ENCODE data around the gene PHACTR1.

The PHACTR1 gene

DNA sequence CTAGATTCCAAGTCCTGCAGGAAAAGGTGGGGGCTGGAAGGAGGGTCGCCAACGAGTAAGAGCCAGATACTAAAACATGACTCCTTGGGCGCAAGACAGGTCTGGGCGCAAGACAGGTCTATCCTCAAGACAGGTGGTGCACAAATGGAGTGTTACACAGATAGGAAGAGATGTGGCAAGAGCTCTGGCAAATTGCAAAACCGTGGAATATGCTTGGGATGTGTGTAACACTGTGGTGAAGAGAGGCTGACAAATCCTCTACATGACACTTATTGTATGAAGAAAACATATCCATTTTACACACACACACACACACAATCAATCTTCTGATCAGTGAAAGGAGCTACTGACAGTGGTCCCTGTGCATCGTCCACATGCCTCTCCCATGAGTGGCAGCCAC is 534.1 kb downstream of the PHACTR1 start:
- no peak for DNase-seq

GRCh38 chr6:13251242-13251641 is 534.7 kb downstream of the PHACTR1 start:
- no peak for DNase-seq

DNA sequence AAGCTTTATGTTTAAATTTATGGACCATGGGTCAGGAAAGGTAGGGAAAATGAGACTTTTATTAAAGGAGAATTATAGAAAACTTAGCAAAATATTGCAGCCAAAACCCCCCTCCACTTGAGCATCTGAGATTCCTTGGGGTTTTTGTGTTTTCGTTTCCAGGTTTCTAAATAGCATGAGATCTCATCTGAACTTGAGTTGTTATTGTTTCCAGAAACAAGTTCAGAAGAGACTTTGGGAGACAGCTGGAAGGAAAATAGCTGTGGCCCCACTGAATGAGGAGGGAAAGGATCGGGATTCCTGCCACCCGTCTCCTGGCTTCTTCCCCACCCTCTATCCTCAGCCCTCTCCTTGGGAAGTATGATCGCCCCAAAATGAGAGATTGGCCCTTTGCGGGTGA is 536.2 kb downstream of the PHACTR1 start:
- no peak for DNase-seq

DNA sequence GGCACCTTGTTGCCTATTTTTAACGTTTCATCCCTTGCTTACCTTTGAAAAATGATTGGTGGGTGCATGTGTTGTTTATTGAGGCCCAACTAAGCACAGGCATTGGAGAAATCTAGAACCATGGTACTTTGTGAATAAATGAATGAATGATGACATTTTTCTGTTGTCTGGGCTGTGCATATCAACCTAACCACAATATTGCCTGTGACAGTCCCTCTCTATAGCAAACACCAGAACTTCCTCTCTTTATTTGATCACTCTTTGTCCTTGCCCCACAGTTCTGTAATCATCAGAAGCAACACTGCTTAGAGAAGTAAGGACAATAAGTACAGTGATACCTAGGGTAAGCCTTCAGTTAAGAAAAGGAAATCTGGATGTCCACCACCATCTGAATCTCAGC is 536.7 kb downstream of the PHACTR1 start:
- no peak for DNase-seq

DNA sequence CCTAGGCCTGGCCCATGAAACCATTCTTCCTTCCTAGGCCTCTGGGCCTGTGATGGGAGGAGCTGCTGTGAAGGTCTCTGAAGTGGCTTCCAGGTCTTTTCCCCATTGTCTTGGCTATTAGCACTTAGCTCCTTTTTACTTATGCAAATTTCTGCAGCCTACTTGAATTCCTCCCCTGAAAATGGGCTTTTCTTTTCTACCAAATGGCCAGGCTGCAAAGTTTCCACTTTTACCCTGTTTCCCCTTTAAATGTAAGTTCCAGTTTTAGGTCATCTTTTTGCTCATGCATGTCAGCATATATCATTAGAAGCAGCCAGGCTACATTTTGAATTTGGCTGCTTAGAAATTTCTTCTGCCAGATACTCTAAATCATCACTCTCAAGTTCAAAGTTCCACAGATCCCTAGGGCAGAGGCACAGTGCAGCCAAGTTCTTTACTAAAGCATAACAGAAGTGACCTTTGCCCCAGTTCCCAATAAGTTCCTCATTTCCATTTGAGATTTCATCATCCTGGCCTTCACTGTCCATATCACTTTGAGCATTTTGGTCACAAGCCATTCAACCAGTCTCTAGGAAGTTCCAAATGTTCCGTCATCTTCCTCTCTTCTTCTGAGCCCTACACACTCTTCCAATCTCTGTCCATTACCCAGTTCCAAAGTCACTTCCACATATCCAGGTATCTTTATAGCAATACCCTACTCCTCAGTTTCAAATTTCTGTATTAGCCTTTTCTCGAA is 539.9 kb downstream of the PHACTR1 start:
- no peak for DNase-seq

GRCh38 chr6:13259393-13259792 is 542.8 kb downstream of the PHACTR1 start:
- DNase-seq = no peak

DNA sequence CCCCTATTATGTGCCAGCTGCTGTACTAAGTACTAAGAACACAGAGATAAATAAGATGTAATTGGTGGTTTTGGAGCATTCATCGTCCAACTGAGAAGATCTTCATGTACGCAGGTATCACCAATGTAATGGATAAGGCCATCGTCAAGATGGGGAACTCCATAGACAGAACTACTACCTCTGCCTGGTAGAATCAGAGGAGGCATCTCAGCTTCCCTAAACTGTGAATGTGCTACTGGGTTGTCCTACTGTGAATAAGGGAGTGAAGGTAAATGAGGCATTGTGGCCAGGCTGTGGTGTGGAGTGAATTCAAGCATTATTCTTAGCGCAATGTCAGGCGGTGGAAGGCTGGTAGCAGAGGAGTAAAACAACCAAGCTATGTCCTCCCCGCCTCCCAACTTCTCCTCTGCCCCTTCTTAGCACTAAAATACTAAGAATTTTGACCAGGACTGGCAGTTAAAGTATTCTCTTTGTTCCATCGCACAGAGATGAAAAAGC is 543.6 kb downstream of the PHACTR1 start:
- DNase-seq = no peak

DNA sequence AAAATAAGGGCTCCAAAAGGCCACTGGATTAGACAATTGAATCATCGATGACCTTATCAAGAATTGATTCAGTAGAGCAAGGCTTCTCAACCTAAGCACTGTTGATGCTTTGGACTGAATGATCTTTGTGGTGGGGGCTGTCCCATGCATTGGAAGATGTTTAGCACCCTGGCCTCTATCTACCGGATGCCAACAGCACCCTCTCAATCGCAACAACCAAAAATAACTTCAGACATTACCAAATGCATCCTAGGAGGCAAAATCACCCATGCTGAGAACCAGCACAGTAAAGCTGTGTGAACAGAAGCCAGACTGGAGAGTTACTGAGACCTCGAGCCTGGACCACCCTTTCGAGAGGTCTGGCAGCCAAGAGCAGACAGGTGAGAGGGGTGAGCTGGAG is 544.3 kb downstream of the PHACTR1 start:
- no peak for DNase-seq

- no peak for DNase-seq
These were observed 545.0 kb downstream of the PHACTR1 start for GRCh38 chr6:13261464-13261994.

- no peak for DNase-seq
These were observed 546.0 kb downstream of the PHACTR1 start for GRCh38 chr6:13262302-13263230.

GRCh38 chr6:13263669-13264068 is 547.1 kb downstream of the PHACTR1 start:
- DNase-seq = no peak

DNA sequence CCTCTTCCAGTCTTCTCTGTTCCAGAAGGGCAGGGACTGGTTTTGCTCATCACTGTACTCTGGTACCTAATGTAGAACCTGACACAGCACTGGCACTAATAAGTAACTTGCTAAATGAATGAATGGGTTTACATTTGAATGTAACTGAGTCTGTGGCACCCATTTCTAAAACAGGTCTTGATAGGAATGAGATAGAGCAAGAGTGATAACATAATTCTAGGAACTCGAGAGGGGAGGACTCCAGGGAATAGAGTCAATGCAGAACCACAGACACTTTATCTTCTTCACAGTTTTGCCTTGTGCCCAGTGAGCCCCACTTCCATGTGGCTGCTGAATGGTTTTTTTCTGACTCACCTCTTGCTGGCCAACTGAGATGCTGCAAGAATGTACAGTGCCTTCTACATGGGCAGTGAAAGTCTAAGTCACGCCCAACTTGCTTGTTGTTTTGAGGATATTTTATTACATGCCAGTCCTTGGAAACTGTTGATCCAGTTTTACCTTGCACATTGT is 550.6 kb downstream of the PHACTR1 start:
- no peak for DNase-seq

DNA sequence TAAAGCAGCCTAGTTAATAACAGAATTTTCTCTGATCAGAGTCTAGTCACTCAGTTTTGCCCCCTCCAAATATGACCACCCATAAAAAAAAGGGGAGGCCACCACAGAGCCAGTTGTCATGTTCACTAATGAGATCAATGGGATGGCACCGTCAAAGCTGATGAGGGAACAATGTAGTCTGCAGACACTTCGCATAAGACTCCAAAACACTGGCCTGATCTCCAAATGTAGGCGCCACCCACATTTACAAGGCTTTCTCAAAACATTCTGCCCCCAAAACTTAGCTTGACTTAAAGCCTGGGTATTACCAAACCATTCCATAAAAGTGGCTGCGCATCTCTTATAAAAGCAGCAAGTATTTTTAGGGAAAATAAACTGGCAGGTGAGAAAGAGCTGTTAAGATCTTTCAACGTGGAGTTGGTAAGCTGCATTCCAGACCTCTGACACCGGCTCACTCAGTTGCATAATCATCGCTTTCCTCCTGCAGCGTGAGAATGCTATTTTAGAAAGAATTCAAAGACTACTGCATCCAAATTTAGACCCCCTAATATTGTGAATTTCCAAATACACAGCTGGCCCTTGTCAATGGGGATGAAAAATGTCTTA is 552.4 kb downstream of the PHACTR1 start:
- DNase-seq = no peak

GRCh38 chr6:13272131-13273046 is 555.8 kb downstream of the PHACTR1 start:
- peak; percentile 22 for DNase-seq

DNA sequence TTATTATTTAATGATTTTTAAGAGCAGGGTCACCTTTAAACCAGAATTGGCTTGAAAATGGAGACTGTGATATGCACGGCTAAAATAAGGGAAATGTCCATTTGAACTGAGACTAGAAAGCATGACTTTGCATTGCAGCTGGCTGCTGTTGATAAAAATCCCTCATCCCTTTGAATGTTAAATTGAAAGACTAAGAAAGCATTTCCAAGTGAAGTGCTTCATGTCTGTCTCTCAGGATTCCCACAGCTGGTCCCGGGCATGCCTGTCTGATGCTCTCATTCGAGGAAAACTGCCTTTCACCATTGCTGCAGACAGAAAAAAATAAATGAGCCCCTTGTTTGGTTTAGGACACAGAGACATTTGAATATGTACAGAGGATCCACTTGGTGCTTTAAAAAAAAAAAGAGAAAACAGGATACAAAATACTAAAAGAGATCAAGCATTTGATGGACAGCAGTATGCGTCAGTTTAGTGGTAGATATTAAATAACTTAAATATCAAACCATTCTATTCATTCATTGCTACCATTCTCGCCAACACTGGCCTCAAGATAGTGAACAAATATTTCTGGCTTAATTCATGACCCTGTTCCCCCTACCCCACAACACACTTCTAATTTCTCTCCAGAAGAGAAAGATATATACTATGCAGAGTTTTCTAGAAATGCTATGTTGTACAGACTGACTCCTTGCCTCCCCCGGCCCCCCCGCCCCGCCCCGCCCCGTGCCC is 556.8 kb downstream of the PHACTR1 start:
- no peak for DNase-seq

DNA sequence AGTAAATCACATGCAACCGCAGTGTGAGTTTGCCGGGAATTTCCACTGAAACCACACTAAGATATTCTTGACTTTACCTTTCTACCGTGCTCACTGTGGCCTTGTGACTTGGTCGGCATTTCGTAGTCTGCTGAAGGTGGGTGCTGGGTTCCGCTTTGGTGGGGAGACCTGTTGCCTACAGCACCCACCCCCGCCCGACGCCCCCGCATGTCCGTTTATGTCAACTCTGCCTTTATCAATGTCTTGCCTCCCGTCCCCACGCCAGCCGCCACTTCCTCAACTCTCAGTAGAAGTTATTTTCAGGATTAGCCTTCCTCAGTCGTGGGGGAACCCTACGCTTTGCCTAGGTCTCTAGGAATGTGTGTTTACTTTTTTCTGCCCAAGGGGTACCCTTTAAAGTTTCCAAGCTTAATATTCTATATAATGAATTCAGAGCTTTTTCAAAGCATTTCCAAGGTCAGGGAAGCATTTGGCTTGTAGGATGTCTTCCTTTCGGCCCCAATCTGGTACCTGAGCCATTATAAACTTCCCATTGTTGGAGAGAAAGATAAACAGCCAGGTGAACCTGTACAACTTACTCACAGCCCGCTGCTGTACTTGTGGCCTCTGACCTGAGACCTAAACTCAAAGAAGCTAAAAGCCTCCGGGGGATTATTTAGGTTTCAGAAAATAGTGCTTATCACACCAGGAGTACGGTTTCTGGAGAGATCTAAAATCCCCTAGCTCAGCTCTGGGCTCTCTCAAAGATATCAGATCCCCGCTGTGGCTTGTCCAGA is 557.6 kb downstream of the PHACTR1 start:
- peak; percentile 66 for DNase-seq

DNA sequence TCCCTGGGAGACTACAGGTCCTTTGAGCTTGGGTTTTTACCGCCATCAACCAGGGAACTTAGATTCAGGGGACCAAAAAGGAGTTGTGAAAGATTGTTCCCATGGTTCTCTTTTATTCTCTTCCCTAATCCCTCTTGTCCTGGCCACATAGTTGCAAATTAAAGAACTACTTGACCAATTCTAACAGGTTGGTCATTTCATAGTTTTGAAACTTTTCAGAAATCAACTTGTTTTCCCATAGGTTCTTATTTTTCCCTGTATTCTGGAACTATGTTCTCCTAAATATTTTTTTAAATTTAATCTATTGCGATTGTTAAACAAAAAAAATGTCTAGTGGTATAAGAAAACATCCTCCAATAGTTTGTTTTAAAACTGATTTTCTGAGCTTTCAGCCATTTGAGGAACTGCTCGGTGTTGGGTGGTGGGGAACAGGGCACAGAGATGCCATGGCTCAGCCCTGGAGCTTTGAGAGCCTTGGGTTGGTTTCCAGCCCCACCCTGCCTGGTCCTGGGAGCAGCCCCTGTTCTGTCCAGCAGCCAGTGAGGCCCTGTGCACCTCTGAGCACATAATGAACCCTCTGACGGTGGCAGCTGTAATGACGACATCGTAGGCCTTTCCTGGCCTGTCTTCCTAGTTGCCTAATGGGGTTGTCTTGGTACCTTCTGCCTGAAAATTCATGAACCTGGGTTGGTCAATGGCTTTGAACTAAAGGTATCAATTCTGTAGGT is 558.3 kb downstream of the PHACTR1 start:
- no peak for DNase-seq

- DNase-seq = no peak
These were observed 558.9 kb downstream of the PHACTR1 start for GRCh38 chr6:13275435-13275989.

DNA sequence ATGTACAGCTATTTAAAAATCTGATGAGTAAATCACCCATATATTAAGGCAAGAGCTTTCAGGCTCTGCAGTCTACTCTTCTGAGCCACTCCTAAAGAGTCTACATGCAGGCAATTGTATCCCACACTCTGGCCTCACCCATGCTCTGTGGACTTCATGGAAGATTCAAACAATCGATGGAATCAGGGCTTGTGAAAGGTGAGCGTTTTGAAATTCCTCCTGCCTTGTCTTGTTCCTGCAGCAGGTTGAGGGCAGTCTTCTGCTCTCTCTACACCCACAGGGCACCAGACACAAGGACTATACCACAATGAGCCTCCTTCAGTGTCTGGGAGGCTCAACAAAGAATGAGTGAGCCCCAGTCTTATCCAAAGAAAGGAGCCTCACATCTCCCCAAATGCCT is 560.7 kb downstream of the PHACTR1 start:
- no peak for DNase-seq

All from CD4-positive, alpha-beta T cell treated with Interleukin-21 for 1 hour (primary cell).